Airway epithelial cell (primary cell): ENCODE results near the gene OR2D3. TPM values are rescaled to one million over a fixed set of nuclear protein-coding genes. Genes with fewer than 3 reads are reported as not detected.

Experiments
- total RNA-seq: library from RNA; depleted of rRNA; stranded (reverse); fragments of >200 nt; gene quantifications from 2 replicates; pipeline ENCODE4 v1.2.3, GENCODE V29; 2015

OR2D3 gene, protein sequence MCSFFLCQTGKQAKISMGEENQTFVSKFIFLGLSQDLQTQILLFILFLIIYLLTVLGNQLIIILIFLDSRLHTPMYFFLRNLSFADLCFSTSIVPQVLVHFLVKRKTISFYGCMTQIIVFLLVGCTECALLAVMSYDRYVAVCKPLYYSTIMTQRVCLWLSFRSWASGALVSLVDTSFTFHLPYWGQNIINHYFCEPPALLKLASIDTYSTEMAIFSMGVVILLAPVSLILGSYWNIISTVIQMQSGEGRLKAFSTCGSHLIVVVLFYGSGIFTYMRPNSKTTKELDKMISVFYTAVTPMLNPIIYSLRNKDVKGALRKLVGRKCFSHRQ
- not detected in 2 replicates for total RNA-seq

DNA sequence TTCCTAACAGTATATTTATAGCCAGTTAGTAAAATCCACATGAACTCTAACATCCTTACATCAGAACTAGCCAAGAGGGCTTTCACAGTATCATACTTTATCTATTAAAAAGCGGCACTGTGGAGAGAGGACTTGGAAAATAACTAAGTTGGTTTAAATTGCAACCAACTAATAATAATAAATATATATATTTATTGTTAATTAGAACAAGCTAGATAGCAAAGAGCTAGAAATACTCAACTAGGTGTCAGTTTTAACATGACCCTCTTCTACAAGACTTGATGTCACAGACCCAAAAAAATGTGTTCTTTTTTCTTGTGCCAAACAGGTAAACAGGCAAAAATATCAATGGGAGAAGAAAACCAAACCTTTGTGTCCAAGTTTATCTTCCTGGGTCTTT, at the start of gene OR2D3:
OR2D3 (plus strand) TSS at position 301 of the 400 bp plus-strand sequence; CDS start at position 301, 0 bp downstream.

DNA sequence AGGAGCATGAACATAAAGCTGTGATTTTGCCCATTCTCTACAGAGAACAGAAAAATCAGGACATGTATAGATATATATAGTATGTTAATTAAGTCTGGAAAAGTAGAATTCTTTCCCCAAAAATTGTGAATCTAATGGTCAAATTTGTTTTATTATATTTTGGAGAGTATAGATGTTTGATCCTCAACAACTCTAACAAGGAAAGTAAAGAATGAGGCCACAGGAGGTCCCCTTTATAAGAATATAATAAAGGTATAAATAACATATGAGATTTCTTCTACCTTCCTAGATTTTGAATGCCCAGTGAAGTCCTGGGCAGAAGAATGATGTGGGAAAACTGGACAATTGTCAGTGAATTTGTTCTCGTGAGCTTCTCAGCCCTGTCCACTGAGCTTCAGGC, 44.5 kb upstream of the OR2D3 start, which contains the start of gene OR10A4:
OR10A4 (plus strand) TSS at position 301 of the 400 bp plus-strand sequence; CDS start at position 324, 23 bp downstream.

DNA sequence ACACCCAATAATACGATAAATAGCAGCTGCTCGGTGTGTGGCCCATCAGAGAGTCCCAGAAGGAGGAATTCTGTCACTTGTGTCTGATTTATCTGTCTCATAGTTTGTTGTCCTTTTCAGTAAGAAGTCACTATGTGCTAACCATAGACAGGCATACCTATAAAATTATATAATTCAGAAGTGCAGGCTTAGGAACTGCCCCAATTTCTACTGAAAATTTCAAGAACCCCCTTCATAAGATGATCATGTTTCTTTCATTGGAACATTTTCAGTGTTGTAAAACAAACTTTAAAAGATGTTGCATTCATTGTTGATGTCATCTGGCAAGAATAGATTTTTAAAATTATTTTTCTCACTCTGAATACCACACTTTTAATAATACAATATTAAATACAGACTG, 28.4 kb upstream of the OR2D3 start, which contains the start of gene OR2D2:
OR2D2 (minus strand) TSS at position 101 of the 400 bp plus-strand sequence; CDS start at position 101, 0 bp downstream.

DNA sequence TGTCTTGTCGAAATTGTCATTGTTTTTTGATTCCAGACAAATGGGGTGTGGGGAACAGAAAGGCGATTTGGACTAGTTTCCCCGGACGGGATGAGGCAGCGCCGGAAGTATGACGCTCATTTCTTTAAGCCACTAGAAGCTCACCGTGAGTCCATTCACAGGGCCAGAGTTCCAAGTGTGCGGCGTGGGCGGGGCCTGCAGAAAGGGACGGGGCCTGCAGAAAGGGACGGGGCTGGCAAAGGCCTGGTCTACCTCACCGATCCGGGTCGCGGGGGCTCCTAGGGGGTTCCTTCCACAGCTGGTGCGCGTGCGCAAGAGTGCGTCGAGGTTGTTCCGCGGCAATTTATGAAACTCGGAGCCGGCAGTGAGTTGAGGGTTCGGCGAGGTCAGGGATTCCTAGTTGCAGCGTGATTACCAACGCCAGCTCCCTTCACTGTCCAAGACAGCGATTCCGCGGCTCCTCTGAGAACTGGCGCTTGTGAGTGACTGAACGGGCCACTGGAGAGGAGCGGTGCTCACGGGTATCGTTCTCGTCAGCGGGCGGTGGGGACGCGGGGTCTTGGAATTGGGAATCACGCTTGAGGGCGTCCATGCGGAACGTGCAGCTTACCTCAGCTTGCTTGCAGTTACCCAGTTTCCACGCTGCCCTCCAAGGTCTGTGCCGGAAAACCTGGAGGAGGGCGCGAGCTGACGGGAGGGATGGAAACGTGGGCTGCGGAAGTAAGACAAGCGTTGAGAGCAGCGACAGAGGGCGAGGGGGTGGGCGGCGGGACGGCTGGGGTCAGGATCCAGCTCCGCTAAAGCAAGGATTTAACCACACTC, 5.6 kb downstream of the OR2D3 start, which contains the start of gene ZNF215:
ZNF215 (plus strand) TSS at position 219 of the 822 bp plus-strand sequence. CDS start 5,847 bp downstream, outside the sequence.

Other genes starting within 250 kb of the OR2D3 start
- gene MRPL17, start 237.7 kb upstream of the OR2D3 start, total RNA-seq, result 53.6 and 58.1 TPM in 2 replicates
- 0.07 TPM in 1 of 2 replicates, not detected in the other for gene OR2AG2, start 149.0 kb upstream of the OR2D3 start, total RNA-seq
- not detected in 2 replicates for gene OR2AG1, start 138.0 kb upstream of the OR2D3 start, total RNA-seq
- not detected in 2 replicates for gene OR6A2, start 121.3 kb upstream of the OR2D3 start, total RNA-seq
- not detected in 2 replicates for gene OR10A5, start 75.3 kb upstream of the OR2D3 start, total RNA-seq
- not detected in 2 replicates for gene OR10A2, start 57.9 kb upstream of the OR2D3 start, total RNA-seq
- gene OR10A4, start 44.4 kb upstream of the OR2D3 start, total RNA-seq, result not detected in 2 replicates
- gene OR2D2, start 28.5 kb upstream of the OR2D3 start, total RNA-seq, result not detected in 2 replicates
- 3.5 and 4.0 TPM in 2 replicates for gene ZNF215, start 5.4 kb downstream of the OR2D3 start, total RNA-seq
- 0.37 and 0.85 TPM in 2 replicates for gene ZNF214, start 99.3 kb downstream of the OR2D3 start, total RNA-seq
- 0.07 TPM in 1 of 2 replicates, not detected in the other for gene NLRP14, start 99.5 kb downstream of the OR2D3 start, total RNA-seq
- gene RBMXL2, start 168.0 kb downstream of the OR2D3 start, total RNA-seq, result not detected in 2 replicates